ENCODE data around the gene MRPL49.
"Not testable (repeated sequence)": the region's sequence is repeated elsewhere in the genome, so short reads cannot be mapped to it uniquely, and the experiment has no call there.

MRPL49 gene

GRCh38 chr11:65150131-65150508, 28.0 kb downstream of the MRPL49 start:
- H3K4me3 ChIP-seq (ENCODE audit: low read length); H3K4me1 ChIP-seq (ENCODE audit: control insufficient read depth, low read depth, low read length); H3K36me3 ChIP-seq (ENCODE audit: control insufficient read depth, low read depth, low read length); H3K9ac ChIP-seq (ENCODE audit: low read length); H3K9me3 ChIP-seq (ENCODE audit: control insufficient read depth, low read depth, low read length); H3K27ac ChIP-seq (ENCODE audit: low read length); H3K27me3 ChIP-seq (ENCODE audit: control insufficient read depth, insufficient read depth, low read length): not testable (repeated sequence)

GRCh38 chr11:65150509-65151299, 28.6 kb downstream of the MRPL49 start:
- Histone ChIP-seq H3K4me3 (ENCODE audit: low read length) (no peak overlapping the region), H3K27me3 (ENCODE audit: control insufficient read depth, insufficient read depth, low read length) (peaks cover 4% of the 10 kb centered on the region), H3K9me3 (ENCODE audit: control insufficient read depth, low read depth, low read length) (no peaks in the 10 kb centered on the region), H3K9ac (ENCODE audit: low read length) (no peak overlapping the region), H3K36me3 (ENCODE audit: control insufficient read depth, low read depth, low read length) (no peaks in the 10 kb centered on the region), H3K27ac (ENCODE audit: low read length) (no peak overlapping the region), H3K4me1 (ENCODE audit: control insufficient read depth, low read depth, low read length) (no peaks in the 10 kb centered on the region)

- Histone ChIP-seq H3K27me3 (ENCODE audit: control insufficient read depth, insufficient read depth, low read length) (peaks cover 4% of the 10 kb centered on the region), H3K27ac (ENCODE audit: low read length) (no peak overlapping the region), H3K4me1 (ENCODE audit: control insufficient read depth, low read depth, low read length) (no peaks in the 10 kb centered on the region), H3K9ac (ENCODE audit: low read length) (no peak overlapping the region), H3K4me3 (ENCODE audit: low read length) (no peak overlapping the region), H3K36me3 (ENCODE audit: control insufficient read depth, low read depth, low read length) (no peaks in the 10 kb centered on the region), H3K9me3 (ENCODE audit: control insufficient read depth, low read depth, low read length) (no peaks in the 10 kb centered on the region)
These were observed 29.3 kb downstream of the MRPL49 start for GRCh38 chr11:65151331-65151899.

GRCh38 chr11:65152122-65152521, 30.0 kb downstream of the MRPL49 start:
- Histone ChIP-seq H3K9me3 (ENCODE audit: control insufficient read depth, low read depth, low read length) (no peaks in the 10 kb centered on the region), H3K27ac (ENCODE audit: low read length) (no peak overlapping the region), H3K4me3 (ENCODE audit: low read length) (no peak overlapping the region), H3K36me3 (ENCODE audit: control insufficient read depth, low read depth, low read length) (no peaks in the 10 kb centered on the region), H3K27me3 (ENCODE audit: control insufficient read depth, insufficient read depth, low read length) (peaks cover 4% of the 10 kb centered on the region), H3K4me1 (ENCODE audit: control insufficient read depth, low read depth, low read length) (no peaks in the 10 kb centered on the region), H3K9ac (ENCODE audit: low read length) (no peak overlapping the region)

- Histone ChIP-seq H3K9ac (ENCODE audit: low read length) (no peak overlapping the region), H3K36me3 (ENCODE audit: control insufficient read depth, low read depth, low read length) (no peaks in the 10 kb centered on the region), H3K4me3 (ENCODE audit: low read length) (no peak overlapping the region), H3K4me1 (ENCODE audit: control insufficient read depth, low read depth, low read length) (no peaks in the 10 kb centered on the region), H3K27me3 (ENCODE audit: control insufficient read depth, insufficient read depth, low read length) (peaks cover 4% of the 10 kb centered on the region), H3K9me3 (ENCODE audit: control insufficient read depth, low read depth, low read length) (no peaks in the 10 kb centered on the region), H3K27ac (ENCODE audit: low read length) (no peak overlapping the region)
These were observed 34.1 kb downstream of the MRPL49 start for GRCh38 chr11:65156256-65156655.

- no peak overlapping the region for H3K4me3 ChIP-seq (ENCODE audit: low read length)
These were observed 34.8 kb downstream of the MRPL49 start for GRCh38 chr11:65156926-65157325.

GRCh38 chr11:65157336-65157735, 35.2 kb downstream of the MRPL49 start:
- H3K4me1 ChIP-seq (ENCODE audit: control insufficient read depth, low read depth, low read length) = no peaks in the 10 kb centered on the region

More at GRCh38 chr11:65156926-65157325, 34.8 kb downstream of the MRPL49 start:
- Histone ChIP-seq H3K9me3 (ENCODE audit: control insufficient read depth, low read depth, low read length) (no peaks in the 10 kb centered on the region), H3K36me3 (ENCODE audit: control insufficient read depth, low read depth, low read length) (no peaks in the 10 kb centered on the region), H3K9ac (ENCODE audit: low read length) (no peak overlapping the region), H3K4me1 (ENCODE audit: control insufficient read depth, low read depth, low read length) (no peaks in the 10 kb centered on the region), H3K27ac (ENCODE audit: low read length) (no peak overlapping the region), H3K27me3 (ENCODE audit: control insufficient read depth, insufficient read depth, low read length) (peaks cover 4% of the 10 kb centered on the region)

GRCh38 chr11:65159012-65159411, 36.9 kb downstream of the MRPL49 start:
- no peaks in the 10 kb centered on the region for H3K36me3 ChIP-seq (ENCODE audit: control insufficient read depth, low read depth, low read length)
- no peak overlapping the region for H3K27ac ChIP-seq (ENCODE audit: low read length)
- H3K27me3 ChIP-seq (ENCODE audit: control insufficient read depth, insufficient read depth, low read length) = no peaks in the 10 kb centered on the region
- no peaks in the 10 kb centered on the region for H3K9me3 ChIP-seq (ENCODE audit: control insufficient read depth, low read depth, low read length)
- no peaks in the 10 kb centered on the region for H3K4me1 ChIP-seq (ENCODE audit: control insufficient read depth, low read depth, low read length)
- no peak overlapping the region for H3K9ac ChIP-seq (ENCODE audit: low read length)
- no peak overlapping the region for H3K4me3 ChIP-seq (ENCODE audit: low read length)

More at GRCh38 chr11:65157336-65157735, 35.2 kb downstream of the MRPL49 start:
- Histone ChIP-seq H3K4me3 (ENCODE audit: low read length) (no peak overlapping the region), H3K27me3 (ENCODE audit: control insufficient read depth, insufficient read depth, low read length) (no peaks in the 10 kb centered on the region), H3K9me3 (ENCODE audit: control insufficient read depth, low read depth, low read length) (no peaks in the 10 kb centered on the region), H3K27ac (ENCODE audit: low read length) (no peak overlapping the region), H3K9ac (ENCODE audit: low read length) (no peak overlapping the region), H3K36me3 (ENCODE audit: control insufficient read depth, low read depth, low read length) (no peaks in the 10 kb centered on the region)

- Histone ChIP-seq H3K9me3 (ENCODE audit: control insufficient read depth, low read depth, low read length) (no peaks in the 10 kb centered on the region), H3K4me3 (ENCODE audit: low read length) (no peak overlapping the region), H3K36me3 (ENCODE audit: control insufficient read depth, low read depth, low read length) (no peaks in the 10 kb centered on the region), H3K27me3 (ENCODE audit: control insufficient read depth, insufficient read depth, low read length) (no peaks in the 10 kb centered on the region), H3K27ac (ENCODE audit: low read length) (no peak overlapping the region), H3K4me1 (ENCODE audit: control insufficient read depth, low read depth, low read length) (no peaks in the 10 kb centered on the region), H3K9ac (ENCODE audit: low read length) (no peak overlapping the region)
These were observed 38.5 kb downstream of the MRPL49 start for GRCh38 chr11:65160643-65161042.

GRCh38 chr11:65163684-65164083, 41.6 kb downstream of the MRPL49 start:
- no peaks in the 10 kb centered on the region for H3K27me3 ChIP-seq (ENCODE audit: control insufficient read depth, insufficient read depth, low read length)
- H3K27ac ChIP-seq (ENCODE audit: low read length) = no peak overlapping the region
- no peaks in the 10 kb centered on the region for H3K9me3 ChIP-seq (ENCODE audit: control insufficient read depth, low read depth, low read length)
- H3K4me1 ChIP-seq (ENCODE audit: control insufficient read depth, low read depth, low read length) = no peaks in the 10 kb centered on the region
- no peaks in the 10 kb centered on the region for H3K36me3 ChIP-seq (ENCODE audit: control insufficient read depth, low read depth, low read length)
- no peak overlapping the region for H3K4me3 ChIP-seq (ENCODE audit: low read length)
- no peak overlapping the region for H3K9ac ChIP-seq (ENCODE audit: low read length)

- no peak overlapping the region for H3K4me3 ChIP-seq (ENCODE audit: low read length)
- no peak overlapping the region for H3K27ac ChIP-seq (ENCODE audit: low read length)
- H3K27me3 ChIP-seq (ENCODE audit: control insufficient read depth, insufficient read depth, low read length) = no peaks in the 10 kb centered on the region
- no peaks in the 10 kb centered on the region for H3K4me1 ChIP-seq (ENCODE audit: control insufficient read depth, low read depth, low read length)
- H3K9ac ChIP-seq (ENCODE audit: low read length) = no peak overlapping the region
- H3K36me3 ChIP-seq (ENCODE audit: control insufficient read depth, low read depth, low read length) = no peaks in the 10 kb centered on the region
- H3K9me3 ChIP-seq (ENCODE audit: control insufficient read depth, low read depth, low read length) = no peaks in the 10 kb centered on the region
These were observed 43.5 kb downstream of the MRPL49 start for GRCh38 chr11:65165410-65166317.

All from iPS-18a (cell line).